Body of pancreas (tissue), 4 donors: ENCODE data around the gene MAPK1. TPM values are rescaled to one million over a fixed set of nuclear protein-coding genes. Genes with fewer than 3 reads are reported as not detected.

ENCODE experiments used
- ATAC-seq: fragments of 150-250 bp; one replicate; pipeline ENCODE4 v1.9.1; 2016
- DNase-seq, 4 donors: peaks; one replicate each; pipeline ENCODE4 v3.0.0-alpha.2; 2019
- H3K27ac ChIP-seq, 4 donors: fragments of 200-600 bp; sonication (generic); 1 replicate in 3 of 4; 2 replicates in 1 of 4; pipeline versions ENCODE4 v1.5.1 to v1.6.1; 2016 to 2019; ENCODE audit warnings: mild to moderate bottlenecking in 1 of 4, mixed read lengths in 1 of 4, moderate library complexity in 1 of 4
- H3K27me3 ChIP-seq, 2 donors: fragments of 200-600 bp; sonication (generic); one replicate each; pipeline ENCODE4 v1.6.0; 2016; ENCODE audit warnings: mild to moderate bottlenecking in 1 of 2
- H3K36me3 ChIP-seq, 2 donors: fragments of 200-600 bp; sonication (generic); replicated peaks in 1 of 2; 2 replicates each; pipeline ENCODE4 v1.5.1; 2016; ENCODE audit warnings: low read depth in 2 of 2; ENCODE audit not compliant: insufficient read depth in 1 of 2
- H3K4me1 ChIP-seq: fragments of 200-600 bp; sonication (generic); one replicate; pipeline ENCODE4 v1.6.0; 2016
- H3K4me3 ChIP-seq, 2 donors: fragments of 200-600 bp; sonication (generic); 1 replicate in 1 of 2; 2 replicates in 1 of 2; pipeline ENCODE4 v1.5.1; 2016 to 2019
- H3K9me3 ChIP-seq, 3 donors: fragments of 200-600 bp; sonication (generic); 1 replicate in 2 of 3; 2 replicates in 1 of 3; pipeline ENCODE4 v1.5.1; 2016
- CTCF ChIP-seq, 7 experiments: fragments of 450-650 bp in 4 of 7; fragments of 200-600 bp in 3 of 7; sonication (generic) in 3 of 7; IDR thresholded peaks; one replicate each; pipeline ENCODE4 v1.5.1; 2016 to 2019; ENCODE audit warnings: antibody characterized with exemption in 7 of 7
- POLR2A ChIP-seq, 3 donors: fragments of 450-650 bp; IDR thresholded peaks; one replicate each; pipeline ENCODE4 v1.6.1; 2016; ENCODE audit warnings: antibody characterized with exemption in 3 of 3, mild to moderate bottlenecking in 2 of 3
- WGBS, 2 donors: methylation state at CpG; one replicate each; pipeline ENCODE4 v1.1.5; 2017; 5-methylcytosine and 5-hydroxymethylcytosine counted together
- intact Hi-C: fragments of 100-400 bp; cut with DNase I; formaldehyde crosslinking; loops from one replicate; pipeline ENCODE4 v1.15.1; 2023
- total RNA-seq, 2 donors: library from RNA; depleted of rRNA; stranded (reverse); fragments of >200 nt; gene quantifications; one replicate each; pipeline ENCODE4 v1.1.0, GENCODE V29; 2016

The MAPK1 gene
- total RNA-seq, 2 donors from 2014 or later, result 25.4 to 44.1 TPM

- ATAC-seq, result no peak
- no peak overlapping the region for H3K27ac ChIP-seq
- H3K36me3 ChIP-seq, result peaks cover 12 to 43% of the 10 kb centered on the region in 2 donors
- peaks cover 4% of the 10 kb centered on the region for H3K4me1 ChIP-seq
- H3K27me3 ChIP-seq, result no peaks in the 10 kb centered on the region
- no peak overlapping the region for H3K4me3 ChIP-seq
- WGBS, 2 donors, result 96 to 100% methylated on average over 4 of the region's 4 CpGs
- DNase-seq, result no peak
- H3K9me3 ChIP-seq, result no peaks in the 10 kb centered on the region
- TF ChIP-seq CTCF (IDR thresholded peaks at IDR 0.05), result no peak
- no peak for TF ChIP-seq POLR2A (IDR thresholded peaks at IDR 0.05)
- intact Hi-C loops, result no loop called here
Observed at GRCh38 chr22:21771631-21771976, 95.8 kb downstream of the MAPK1 start.

- Histone ChIP-seq H3K9me3 (no peaks in the 10 kb centered on the region), H3K27ac (no peak overlapping the region), H3K27me3 (no peaks in the 10 kb centered on the region), H3K4me1 (no peaks in the 10 kb centered on the region), H3K36me3 (peaks cover 17 to 70% of the 10 kb centered on the region in 2 donors), H3K4me3 (no peak overlapping the region)
- intact Hi-C loops, result no loop called here
- TF ChIP-seq POLR2A (IDR thresholded peaks at IDR 0.05) (no peak), CTCF (IDR thresholded peaks at IDR 0.05) (no peak)
- 25 to 100% methylated on average over 1 of the region's 1 CpG for WGBS, 2 donors
- no peak for ATAC-seq
- no peak for DNase-seq
Observed at GRCh38 chr22:21768435-21768834, 99.0 kb downstream of the MAPK1 start.

- peak in 2 of 4 donors; percentile 13 to 22 for DNase-seq
- H3K27me3 ChIP-seq, result no peaks in the 10 kb centered on the region
- H3K9me3 ChIP-seq, result no peaks in the 10 kb centered on the region
- H3K4me3 ChIP-seq, result no peak overlapping the region
- no peaks in the 10 kb centered on the region for H3K4me1 ChIP-seq
- 79 to 88% methylated on average over 6 to 13 of the region's 15 CpGs for WGBS, 2 donors
- no peak for TF ChIP-seq POLR2A (IDR thresholded peaks at IDR 0.05)
- H3K36me3 ChIP-seq, result peaks cover 17 to 71% of the 10 kb centered on the region in 2 donors
- ATAC-seq, result no peak
- H3K27ac ChIP-seq, result no peak overlapping the region
- intact Hi-C loops, result no loop called here
Observed at GRCh38 chr22:21766691-21767462, 100.6 kb downstream of the MAPK1 start.

- WGBS, 2 donors, result 87 to 96% methylated on average over 9 to 11 of the region's 11 CpGs
- no peak for DNase-seq
Observed at GRCh38 chr22:21765909-21766529, 101.4 kb downstream of the MAPK1 start.

More at GRCh38 chr22:21765909-21766529, 101.4 kb downstream of the MAPK1 start:
- TF ChIP-seq POLR2A (IDR thresholded peaks at IDR 0.05) (no peak), CTCF (IDR thresholded peaks at IDR 0.05) (no peak)
- Histone ChIP-seq H3K36me3 (peaks cover 17 to 65% of the 10 kb centered on the region in 2 donors), H3K4me3 (no peak overlapping the region), H3K9me3 (no peaks in the 10 kb centered on the region), H3K27ac (no peak overlapping the region), H3K4me1 (no peaks in the 10 kb centered on the region), H3K27me3 (no peaks in the 10 kb centered on the region)
- no peak for ATAC-seq
- intact Hi-C loops, result no loop called here
